Type B pancreatic cell (in vitro differentiated cells): ENCODE data around the gene ZC3H4. TPM values are rescaled to one million over a fixed set of nuclear protein-coding genes. Genes with fewer than 3 reads are reported as not detected.
"Not testable (repeated sequence)": the region's sequence is repeated elsewhere in the genome, so short reads cannot be mapped to it uniquely, and the experiment has no call there.

ENCODE experiments used
- DNase-seq: peaks from one replicate; pipeline ENCODE4 v3.0.0; 2021; ENCODE audit warnings: mixed read lengths; ENCODE audit not compliant: unreplicated experiment; ENCODE audit errors: extremely low spot score
- H3K27ac Mint-ChIP-seq: 2 replicates; pipeline ENCODE4 v1.8.0; 2021; ENCODE audit warnings: mild to moderate bottlenecking, mixed read lengths
- H3K27me3 Mint-ChIP-seq: 2 replicates; pipeline ENCODE4 v1.8.0; 2021; ENCODE audit warnings: mixed read lengths
- H3K36me3 Mint-ChIP-seq: 2 replicates; pipeline ENCODE4 v1.8.0; 2021; ENCODE audit warnings: mixed read lengths
- H3K4me1 Mint-ChIP-seq: one replicate; pipeline ENCODE4 v1.8.0; 2021; ENCODE audit warnings: mixed read lengths; ENCODE audit not compliant: unreplicated experiment
- H3K4me3 Mint-ChIP-seq: 2 replicates; pipeline ENCODE4 v1.8.0; 2021; ENCODE audit warnings: mild to moderate bottlenecking, mixed read lengths
- H3K9me3 Mint-ChIP-seq: 2 replicates; pipeline ENCODE4 v1.8.0; 2021; ENCODE audit warnings: mixed read lengths
- CTCF ChIP-seq: fragments of 200-600 bp; sonication (generic); conservative IDR thresholded peaks from 2 replicates; pipeline ENCODE4 v1.5.0; 2021; ENCODE audit warnings: antibody characterized with exemption, mild to moderate bottlenecking
- total RNA-seq: library from RNA; stranded (reverse); gene quantifications from 2 replicates; pipeline ENCODE4 v1.2.1, GENCODE V29; 2021; ENCODE audit warnings: low replicate concordance

Gene ZC3H4
- total RNA-seq, 1 donor from 2014 or later, result 71.4 TPM

- Mint-ChIP-seq H3K27ac (peak overlapping the region; percentile 59), H3K27me3 (no peaks in the 10 kb centered on the region), H3K36me3 (peaks cover 13% of the 10 kb centered on the region), H3K4me3 (no peak overlapping the region), H3K9me3 (no peaks in the 10 kb centered on the region), H3K4me1 (peaks cover 41% of the 10 kb centered on the region)
- TF ChIP-seq CTCF, result no peak
- DNase-seq, result no peak
Measured at GRCh38 chr19:47102346-47103060, 11.1 kb downstream of the ZC3H4 start.

DNA sequence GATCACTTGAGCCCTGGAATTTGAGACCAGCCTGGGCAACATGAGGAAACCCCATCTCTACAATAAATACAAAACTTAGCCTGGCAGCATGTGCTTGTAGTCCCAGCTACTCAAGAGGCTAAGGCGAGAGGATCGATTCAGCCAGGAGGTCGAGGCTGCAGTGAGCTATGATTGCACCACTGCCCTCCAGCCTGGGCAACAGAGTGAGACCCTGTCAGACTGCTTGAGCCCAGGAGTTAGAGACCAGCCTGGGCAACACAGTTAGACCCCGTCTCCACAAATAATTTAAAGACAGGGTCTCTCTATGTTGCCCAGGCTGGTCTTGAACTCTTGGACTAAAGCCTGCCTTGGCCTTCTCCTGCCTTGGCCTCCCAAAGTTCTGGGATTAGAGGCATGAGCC lies 12.5 kb downstream of the ZC3H4 start:
- not testable (repeated sequence) for H3K9me3 Mint-ChIP-seq, DNase-seq, H3K27ac Mint-ChIP-seq, H3K27me3 Mint-ChIP-seq, H3K4me3 Mint-ChIP-seq
- peaks cover 21% of the 10 kb centered on the region for H3K36me3 Mint-ChIP-seq
- peaks cover 44% of the 10 kb centered on the region for H3K4me1 Mint-ChIP-seq

DNA sequence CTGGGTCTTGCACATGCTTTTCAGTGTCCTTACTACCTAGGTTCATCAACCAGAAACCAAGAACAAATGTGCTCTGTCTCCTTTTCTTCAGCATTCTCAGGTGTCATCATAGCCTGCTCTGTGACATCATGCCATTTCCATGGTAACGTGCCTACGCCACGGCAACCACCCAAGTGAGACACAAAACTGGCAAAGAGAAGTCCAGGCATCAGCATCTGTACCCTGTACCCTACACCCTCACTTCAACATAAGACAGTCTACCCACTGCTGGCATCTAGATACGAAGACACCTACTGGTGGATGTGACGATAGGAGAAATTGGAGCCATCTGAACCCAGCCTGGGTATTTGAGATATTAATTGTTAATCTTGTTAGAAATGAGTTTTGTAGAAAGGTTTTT lies 13.3 kb downstream of the ZC3H4 start:
- Mint-ChIP-seq H3K4me1 (peaks cover 46% of the 10 kb centered on the region), H3K36me3 (peaks cover 15% of the 10 kb centered on the region), H3K4me3 (no peak overlapping the region), H3K9me3 (no peaks in the 10 kb centered on the region), H3K27me3 (no peaks in the 10 kb centered on the region), H3K27ac (peak overlapping the region; percentile 71)
- no peak for TF ChIP-seq CTCF
- no peak for DNase-seq

GRCh38 chr19:47099576-47100050 lies 14.0 kb downstream of the ZC3H4 start:
- H3K27ac Mint-ChIP-seq, result peak overlapping the region; percentile 99
- no peak overlapping the region for H3K4me3 Mint-ChIP-seq
- TF ChIP-seq CTCF, result no peak
- H3K36me3 Mint-ChIP-seq, result peaks cover 16% of the 10 kb centered on the region
- no peaks in the 10 kb centered on the region for H3K9me3 Mint-ChIP-seq
- no peaks in the 10 kb centered on the region for H3K27me3 Mint-ChIP-seq
- H3K4me1 Mint-ChIP-seq, result peaks cover 48% of the 10 kb centered on the region
- DNase-seq, result no peak

GRCh38 chr19:47098608-47099007 lies 15.0 kb downstream of the ZC3H4 start:
- H3K4me1 Mint-ChIP-seq, result peaks cover 56% of the 10 kb centered on the region
- peak overlapping the region; percentile 99 for H3K27ac Mint-ChIP-seq
- peak overlapping the region; percentile 28 for H3K4me3 Mint-ChIP-seq
- peaks cover 21% of the 10 kb centered on the region for H3K36me3 Mint-ChIP-seq
- no peak for DNase-seq
- no peak for TF ChIP-seq CTCF
- H3K9me3 Mint-ChIP-seq, result no peaks in the 10 kb centered on the region
- H3K27me3 Mint-ChIP-seq, result no peaks in the 10 kb centered on the region

DNA sequence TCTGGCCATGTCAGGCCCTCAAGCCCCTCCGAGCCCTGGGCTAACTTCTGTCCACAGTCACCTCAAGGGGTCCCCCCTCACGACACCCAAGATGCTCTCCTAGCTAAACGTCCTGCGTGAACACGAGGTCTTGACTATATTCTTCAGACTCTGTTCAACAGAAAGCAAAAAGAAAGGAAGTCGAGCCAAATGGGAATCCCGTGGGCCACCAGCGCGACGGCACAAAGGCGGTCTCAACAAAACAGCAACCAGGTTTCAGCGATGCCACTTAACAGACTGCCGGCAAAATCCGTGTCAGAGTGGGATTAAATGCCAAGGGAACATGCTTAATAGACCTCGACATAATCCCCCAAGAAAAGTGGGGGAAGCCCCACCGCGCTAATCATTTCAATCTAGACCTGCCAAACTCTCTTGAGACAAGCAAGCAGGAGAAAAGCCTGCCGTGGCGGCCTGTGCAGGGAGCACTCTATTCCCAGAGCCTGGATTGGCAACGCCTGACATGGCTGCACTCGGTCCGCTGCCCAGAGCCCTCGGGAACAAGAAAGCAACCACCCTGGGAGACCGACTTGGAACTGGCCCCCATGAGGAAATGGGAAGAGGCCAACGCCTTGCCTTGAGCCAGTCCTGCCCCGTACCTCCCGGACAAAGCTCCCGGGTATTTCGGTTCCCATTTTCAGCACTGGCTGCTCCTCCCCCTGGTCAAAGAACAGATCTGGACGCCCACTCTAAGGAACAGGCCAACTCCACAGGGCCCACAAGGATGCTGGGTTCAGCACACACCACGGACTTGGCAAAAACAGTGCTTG lies 16.0 kb downstream of the ZC3H4 start:
- TF ChIP-seq CTCF, result no peak
- DNase-seq, result no peak
- no peaks in the 10 kb centered on the region for H3K9me3 Mint-ChIP-seq
- H3K36me3 Mint-ChIP-seq, result peaks cover 21% of the 10 kb centered on the region
- H3K4me1 Mint-ChIP-seq, result peaks cover 52% of the 10 kb centered on the region
- no peaks in the 10 kb centered on the region for H3K27me3 Mint-ChIP-seq
- H3K4me3 Mint-ChIP-seq, result no peak overlapping the region
- peak overlapping the region; percentile 99 for H3K27ac Mint-ChIP-seq
